OCI-LY7 (cell line): ENCODE measurements around the gene ARHGAP9. TPM values are rescaled to one million over a fixed set of nuclear protein-coding genes. Genes with fewer than 3 reads are reported as not detected.

Experiments used
- BruUV-seq: library from RNA; stranded (reverse); fragments of 400-500 nt; replicated peaks from 2 replicates; lab custom pipeline; 2021; lab: Mats Ljungman, UMichigan
- CTCF ChIA-PET: fragments of 300-600 bp; sonication (Branson Sonifier 250); formaldehyde crosslinking; loops from one replicate; lab custom pipeline; 2022; ENCODE audit warnings: antibody characterized with exemption; ENCODE audit not compliant: unreplicated experiment; lab: Charles Lee
- POLR2A ChIA-PET: fragments of 300-600 bp; sonication (Branson Sonifier 250); formaldehyde crosslinking; loops from one replicate; lab custom pipeline; 2022; ENCODE audit warnings: antibody characterized with exemption; lab: Charles Lee
- DNase-seq: peaks from one replicate; pipeline ENCODE4 v3.0.0-alpha.2; 2015; ENCODE audit warnings: low spot score
- H2AFZ ChIP-seq: fragments of 200-600 bp; sonication (generic), shearing (Covaris generic); 2 replicates; pipeline ENCODE4 v1.6.1; 2014; ENCODE audit warnings: mild to moderate bottlenecking, antibody characterized with exemption, low read length, moderate library complexity
- H3K27ac ChIP-seq: fragments of 200-600 bp; sonication (generic); 2 replicates; pipeline ENCODE4 v1.5.1; 2014; ENCODE audit warnings: mixed run types, low read depth, mild to moderate bottlenecking, moderate library complexity, low read length, inconsistent platforms; ENCODE audit not compliant: poor library complexity, severe bottlenecking
- H3K36me3 ChIP-seq: fragments of 200-600 bp; sonication (generic); 2 replicates; pipeline ENCODE4 v1.6.1; 2014; ENCODE audit warnings: mild to moderate bottlenecking, antibody characterized with exemption, low read length, moderate library complexity, mixed read lengths; ENCODE audit not compliant: insufficient read depth
- H3K4me1 ChIP-seq: fragments of 200-600 bp; sonication (generic); 2 replicates; pipeline ENCODE4 v1.5.1; 2014; ENCODE audit warnings: mild to moderate bottlenecking, low read length; ENCODE audit not compliant: insufficient read depth, poor library complexity, severe bottlenecking
- H3K4me2 ChIP-seq: fragments of 200-600 bp; sonication (generic); 2 replicates; pipeline ENCODE4 v1.6.1; 2014; ENCODE audit warnings: mild to moderate bottlenecking, low read length
- H3K4me3 ChIP-seq: fragments of 200-600 bp; sonication (generic); 2 replicates; pipeline ENCODE4 v1.5.1; 2014; ENCODE audit warnings: mild to moderate bottlenecking, low read depth, low read length; ENCODE audit not compliant: poor library complexity, severe bottlenecking
- H3K79me2 ChIP-seq: fragments of 200-600 bp; sonication (generic); 2 replicates; pipeline ENCODE4 v1.6.1; 2016; ENCODE audit warnings: low read depth, mild to moderate bottlenecking, low read length, moderate library complexity, mixed read lengths; ENCODE audit not compliant: insufficient read depth
- H3K9me2 ChIP-seq: fragments of 200-600 bp; sonication (generic); 2 replicates; pipeline ENCODE4 v1.6.1; 2016; ENCODE audit warnings: mild to moderate bottlenecking, low read length, mixed read lengths; ENCODE audit not compliant: insufficient read depth
- H3K9me3 ChIP-seq: fragments of 200-600 bp; sonication (generic); 2 replicates; pipeline ENCODE4 v1.6.1; 2014; ENCODE audit warnings: mild to moderate bottlenecking, mixed run types, low read length, mixed read lengths
- H4K20me1 ChIP-seq: fragments of 200-600 bp; sonication (generic); 2 replicates; pipeline ENCODE4 v1.6.1; 2014; ENCODE audit warnings: mild to moderate bottlenecking, antibody characterized with exemption, low read length, moderate library complexity, mixed read lengths; ENCODE audit not compliant: insufficient read depth
- EZH2phosphoT487 ChIP-seq: fragments of 200-600 bp; sonication (generic); IDR thresholded peaks from 2 replicates; pipeline ENCODE4 v1.6.1; 2018; ENCODE audit warnings: low read depth, borderline replicate concordance, mild to moderate bottlenecking, mixed run types, antibody characterized with exemption, low read length, moderate library complexity, mixed read lengths
- intact Hi-C: fragments of 100-400 bp; cut with micrococcal nuclease; formaldehyde crosslinking; loops from one replicate; pipeline ENCODE4 v1.10.0; 2022; ENCODE audit not compliant: unreplicated experiment
- total RNA-seq, 2 experiments: library from RNA; depleted of rRNA in 1 of 2; stranded (reverse); fragments of >200 nt in 1 of 2; shearing (Covaris generic) in 1 of 2; gene quantifications; 2 replicates each; pipeline ENCODE4 v1.2.3, GENCODE V29; 2014 to 2022
- TF ChIP-seq, protein P1 (sequence below): fragments of 200-600 bp; sonication (generic); conservative IDR thresholded peaks from 2 replicates; pipeline ENCODE4 v1.5.1; 2014; ENCODE audit warnings: mild to moderate bottlenecking, antibody characterized with exemption, low read length, moderate library complexity, mixed read lengths

ARHGAP9 gene
- total RNA-seq, 2 experiments from 2014 or later: 66.2 to 111 TPM

DNA sequence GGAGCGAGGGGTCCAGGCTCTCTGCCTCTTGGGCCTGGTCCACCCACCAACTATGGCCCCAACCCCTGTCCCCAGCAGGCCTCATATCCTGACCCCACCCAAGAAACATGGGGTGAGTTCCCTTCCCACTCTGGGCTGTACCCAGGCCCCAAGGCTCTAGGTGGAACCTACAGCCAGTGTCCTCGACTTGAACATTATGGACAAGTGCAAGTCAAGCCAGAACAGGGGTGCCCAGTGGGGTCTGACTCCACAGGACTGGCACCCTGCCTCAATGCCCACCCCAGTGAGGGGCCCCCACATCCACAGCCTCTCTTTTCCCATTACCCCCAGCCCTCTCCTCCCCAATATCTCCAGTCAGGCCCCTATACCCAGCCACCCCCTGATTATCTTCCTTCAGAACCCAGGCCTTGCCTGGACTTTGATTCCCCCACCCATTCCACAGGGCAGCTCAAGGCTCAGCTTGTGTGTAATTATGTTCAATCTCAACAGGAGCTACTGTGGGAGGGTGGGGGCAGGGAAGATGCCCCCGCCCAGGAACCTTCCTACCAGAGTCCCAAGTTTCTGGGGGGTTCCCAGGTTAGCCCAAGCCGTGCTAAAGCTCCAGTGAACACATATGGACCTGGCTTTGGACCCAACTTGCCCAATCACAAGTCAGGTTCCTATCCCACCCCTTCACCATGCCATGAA is 8.6 kb downstream of the ARHGAP9 start:
- H3K4me1 ChIP-seq: peaks cover 6% of the 10 kb centered on the region
- no TSS peak for BruUV-seq
- POLR2A ChIA-PET: interaction anchor here (0.6 to 1.2 kb wide), 2 partner anchors 8 to 9 kb away, joined by 3 to 4 read pairs; no protein-coding TSS in a partner anchor

GRCh38 chr12:57470286-57470969 is 9.2 kb downstream of the ARHGAP9 start:
- Histone ChIP-seq H3K4me3 (no peak overlapping the region), H3K79me2 (no peaks in the 10 kb centered on the region), H3K4me1 (no peaks in the 10 kb centered on the region), H3K9me3 (no peaks in the 10 kb centered on the region), H3K9me2 (no peaks in the 10 kb centered on the region), H3K27ac (no peak overlapping the region), H3K4me2 (no peak overlapping the region), H2AFZ (no peak overlapping the region), H4K20me1 (no peaks in the 10 kb centered on the region), H3K36me3 (peaks cover 64% of the 10 kb centered on the region)
- intact Hi-C loops: no loop called here
- BruUV-seq: no TSS peak
- ChIA-PET POLR2A (interaction anchor here (0.5 kb wide), 1 partner anchor 22 kb away, joined by 3 read pairs; no protein-coding TSS in a partner anchor), CTCF (no interaction called here)
- DNase-seq: no peak
- TF ChIP-seq, protein P1, sequence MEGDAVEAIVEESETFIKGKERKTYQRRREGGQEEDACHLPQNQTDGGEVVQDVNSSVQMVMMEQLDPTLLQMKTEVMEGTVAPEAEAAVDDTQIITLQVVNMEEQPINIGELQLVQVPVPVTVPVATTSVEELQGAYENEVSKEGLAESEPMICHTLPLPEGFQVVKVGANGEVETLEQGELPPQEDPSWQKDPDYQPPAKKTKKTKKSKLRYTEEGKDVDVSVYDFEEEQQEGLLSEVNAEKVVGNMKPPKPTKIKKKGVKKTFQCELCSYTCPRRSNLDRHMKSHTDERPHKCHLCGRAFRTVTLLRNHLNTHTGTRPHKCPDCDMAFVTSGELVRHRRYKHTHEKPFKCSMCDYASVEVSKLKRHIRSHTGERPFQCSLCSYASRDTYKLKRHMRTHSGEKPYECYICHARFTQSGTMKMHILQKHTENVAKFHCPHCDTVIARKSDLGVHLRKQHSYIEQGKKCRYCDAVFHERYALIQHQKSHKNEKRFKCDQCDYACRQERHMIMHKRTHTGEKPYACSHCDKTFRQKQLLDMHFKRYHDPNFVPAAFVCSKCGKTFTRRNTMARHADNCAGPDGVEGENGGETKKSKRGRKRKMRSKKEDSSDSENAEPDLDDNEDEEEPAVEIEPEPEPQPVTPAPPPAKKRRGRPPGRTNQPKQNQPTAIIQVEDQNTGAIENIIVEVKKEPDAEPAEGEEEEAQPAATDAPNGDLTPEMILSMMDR: no peak
- no peak for TF ChIP-seq EZH2phosphoT487

More for the DNA sequence above, 8.6 kb downstream of the ARHGAP9 start:
- no peak overlapping the region for H3K4me2 ChIP-seq
- no peaks in the 10 kb centered on the region for H3K79me2 ChIP-seq
- CTCF ChIA-PET: no interaction called here
- H4K20me1 ChIP-seq: no peaks in the 10 kb centered on the region
- intact Hi-C loops: no loop called here
- peaks cover 66% of the 10 kb centered on the region for H3K36me3 ChIP-seq
- TF ChIP-seq, protein P1: no peak
- no peak for TF ChIP-seq EZH2phosphoT487
- no peak overlapping the region for H3K4me3 ChIP-seq
- H3K9me2 ChIP-seq: no peaks in the 10 kb centered on the region
- DNase-seq: no peak
- H3K9me3 ChIP-seq: no peaks in the 10 kb centered on the region
- H2AFZ ChIP-seq: no peak overlapping the region
- H3K27ac ChIP-seq: no peak overlapping the region
